C4-2B (cell line): ENCODE measurements around the gene FLOT1.

ENCODE experiments used
- H3K27ac ChIP-seq: fragments of 450-650 bp; 2 replicates; pipeline ENCODE4 v1.5.1; 2017
- CTCF ChIP-seq: fragments of 450-650 bp; conservative IDR thresholded peaks from 2 replicates; pipeline ENCODE4 v1.5.1; 2017; ENCODE audit warnings: mild to moderate bottlenecking
- ZFX ChIP-seq: fragments of 450-650 bp; IDR thresholded peaks from 2 replicates; pipeline ENCODE4 v1.6.1; 2017

The FLOT1 gene

DNA sequence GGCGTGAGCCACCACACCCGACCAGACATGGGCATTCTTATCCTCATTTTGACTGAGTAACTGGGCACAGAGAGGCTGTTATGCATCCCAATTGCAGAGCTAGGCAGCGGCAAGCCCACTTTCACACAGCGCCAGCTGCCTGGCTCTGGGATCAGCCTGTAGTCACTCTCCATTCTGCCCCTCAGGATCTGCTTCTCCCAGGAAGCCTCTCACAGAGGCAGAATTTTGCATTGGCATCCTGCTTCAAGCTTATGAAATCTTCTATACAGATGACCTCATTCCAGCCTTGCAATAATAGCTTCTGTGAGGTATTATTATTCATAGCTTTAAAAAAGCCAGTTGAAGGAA, 38.9 kb upstream of the FLOT1 start:
- H3K27ac ChIP-seq, result peak overlapping the region; percentile 74

DNA sequence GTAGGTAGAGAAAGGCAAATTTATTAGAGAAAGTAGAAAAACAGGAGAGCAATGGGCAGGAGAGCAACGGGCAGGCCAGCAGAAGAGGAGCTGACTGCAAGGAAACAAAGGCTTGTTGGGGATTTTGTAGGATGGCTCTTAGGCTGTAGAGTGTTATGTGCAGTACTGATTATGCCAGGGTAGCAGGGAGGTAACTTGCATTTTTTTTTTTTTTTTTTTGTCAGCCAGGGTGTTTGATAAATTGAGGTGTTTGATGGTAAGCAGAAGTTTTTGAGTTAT, 38.1 kb upstream of the FLOT1 start:
- TF ChIP-seq CTCF (no peak), ZFX (no peak)
- peak overlapping the region; percentile 85 for H3K27ac ChIP-seq

More for the DNA sequence above, 38.9 kb upstream of the FLOT1 start:
- no peak for TF ChIP-seq ZFX
- no peak for TF ChIP-seq CTCF

GRCh38 chr6:30779850-30780641, 37.6 kb upstream of the FLOT1 start:
- peak overlapping the region; percentile 85 for H3K27ac ChIP-seq
- TF ChIP-seq CTCF (no peak), ZFX (no peak)

- H3K27ac ChIP-seq, result peak overlapping the region; percentile 85
- no peak for TF ChIP-seq ZFX
- no peak for TF ChIP-seq CTCF
These were observed 35.6 kb upstream of the FLOT1 start for GRCh38 chr6:30778001-30778635.

DNA sequence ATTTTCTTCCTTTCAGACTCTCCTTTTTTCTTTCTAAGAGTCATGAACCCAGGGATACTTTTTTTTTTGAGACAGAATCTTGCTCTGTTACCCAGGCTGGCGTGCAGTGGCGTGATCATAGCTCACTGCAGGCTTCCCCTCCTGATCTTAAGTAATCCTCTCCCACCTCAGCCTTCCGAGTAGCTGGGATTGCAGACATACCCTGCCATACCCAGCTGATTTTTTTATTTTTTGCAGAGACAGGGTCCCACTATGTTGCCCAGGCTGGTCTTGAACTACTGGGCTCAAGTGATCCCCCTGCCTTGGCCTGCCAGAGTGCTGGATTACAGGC, 34.6 kb upstream of the FLOT1 start:
- peak overlapping the region; percentile 85 for H3K27ac ChIP-seq
- TF ChIP-seq CTCF, result no peak
- TF ChIP-seq ZFX, result no peak

- peak overlapping the region; percentile 85 for H3K27ac ChIP-seq
- TF ChIP-seq CTCF, result no peak
- TF ChIP-seq ZFX, result no peak
These were observed 34.1 kb upstream of the FLOT1 start for GRCh38 chr6:30776390-30777154.

- no peak for TF ChIP-seq ZFX
- no peak for TF ChIP-seq CTCF
- no peak overlapping the region for H3K27ac ChIP-seq
These were observed 32.6 kb upstream of the FLOT1 start for GRCh38 chr6:30775104-30775503.
